ENCODE data around the gene ASCC3.
"Not testable (repeated sequence)": the region's sequence is repeated elsewhere in the genome, so short reads cannot be mapped to it uniquely, and the experiment has no call there.

ASCC3 gene

DNA sequence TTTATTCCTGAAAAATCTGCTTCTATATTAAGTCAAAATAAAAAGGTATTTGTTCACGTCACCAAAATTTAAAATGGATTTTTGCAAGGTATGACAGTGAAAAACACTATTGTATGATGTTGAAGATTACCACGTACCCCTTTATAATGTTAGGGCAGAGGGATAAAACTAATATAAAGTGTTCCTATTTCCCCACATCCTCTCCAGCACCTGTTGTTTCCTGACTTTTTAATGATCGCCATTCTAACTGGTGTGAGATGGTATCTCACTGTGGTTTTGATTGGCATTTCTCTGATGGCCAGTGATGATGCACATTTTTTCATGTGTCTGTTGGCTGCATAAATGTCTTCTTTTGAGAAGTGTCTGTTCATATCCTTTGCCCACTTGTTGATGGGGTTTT, 240.0 kb downstream of the ASCC3 start:
- H3K4me3 ChIP-seq (ENCODE audit: low read depth in 1 of 2, low read length in 2 of 2); H3K9me3 ChIP-seq (ENCODE audit: control insufficient read depth in 1 of 2, low read length in 2 of 2); H3K27me3 ChIP-seq (ENCODE audit: control insufficient read depth in 1 of 2, insufficient read depth in 2 of 2, low read length in 2 of 2); H3K27ac ChIP-seq (ENCODE audit: low read depth, low read length); H3K4me1 ChIP-seq (ENCODE audit: control insufficient read depth in 1 of 2, insufficient read depth in 2 of 2, low read length in 2 of 2); H3K9ac ChIP-seq (ENCODE audit: low read depth in 1 of 2, low read length in 2 of 2): not testable (repeated sequence)
- peaks cover 17 to 31% of the 10 kb centered on the region in 2 donors for H3K36me3 ChIP-seq (ENCODE audit: control insufficient read depth in 1 of 2, insufficient read depth in 2 of 2, low read length in 2 of 2)

DNA sequence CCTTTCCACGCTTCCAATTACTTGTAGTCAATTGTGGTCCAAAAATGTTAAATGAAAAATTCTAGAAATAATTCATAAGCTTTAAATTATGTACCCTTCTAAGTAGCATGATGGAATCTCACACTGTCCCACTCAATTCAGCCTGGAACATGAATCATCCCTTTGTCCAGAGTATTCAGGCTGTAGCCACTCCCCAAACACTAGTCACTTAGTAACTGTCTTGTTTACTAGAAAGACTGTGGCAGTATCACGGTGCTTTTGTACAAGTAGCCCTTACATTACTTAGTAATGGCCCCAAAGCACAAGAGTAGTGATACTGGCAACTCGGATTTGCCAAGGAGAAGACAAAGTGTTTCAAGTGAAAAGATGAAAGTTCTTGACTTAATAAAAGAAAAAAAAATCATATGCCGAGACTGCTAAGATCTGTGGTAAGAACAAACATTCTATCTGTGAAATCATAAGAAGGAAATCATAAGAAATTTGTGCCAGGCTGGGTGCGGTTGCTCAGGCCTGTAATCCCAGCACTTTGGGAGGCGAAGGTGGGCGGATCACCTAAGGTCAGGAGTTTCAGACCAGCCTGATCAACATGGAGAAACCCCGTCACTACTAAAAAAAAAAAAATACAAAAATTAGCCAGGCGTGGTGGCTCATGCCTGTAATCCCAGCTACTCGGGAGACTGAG, 247.9 kb downstream of the ASCC3 start:
- Histone ChIP-seq H3K9me3 (ENCODE audit: control insufficient read depth in 1 of 2, low read length in 2 of 2) (no peaks in the 10 kb centered on the region), H3K27me3 (ENCODE audit: control insufficient read depth in 1 of 2, insufficient read depth in 2 of 2, low read length in 2 of 2) (no peaks in the 10 kb centered on the region), H3K27ac (ENCODE audit: low read depth, low read length) (no peak overlapping the region), H3K36me3 (ENCODE audit: control insufficient read depth in 1 of 2, insufficient read depth in 2 of 2, low read length in 2 of 2) (peaks cover 4 to 18% of the 10 kb centered on the region in 2 donors), H3K9ac (ENCODE audit: low read depth in 1 of 2, low read length in 2 of 2) (no peak overlapping the region), H3K4me3 (ENCODE audit: low read depth in 1 of 2, low read length in 2 of 2) (no peak overlapping the region), H3K4me1 (ENCODE audit: control insufficient read depth in 1 of 2, insufficient read depth in 2 of 2, low read length in 2 of 2) (no peaks in the 10 kb centered on the region)

DNA sequence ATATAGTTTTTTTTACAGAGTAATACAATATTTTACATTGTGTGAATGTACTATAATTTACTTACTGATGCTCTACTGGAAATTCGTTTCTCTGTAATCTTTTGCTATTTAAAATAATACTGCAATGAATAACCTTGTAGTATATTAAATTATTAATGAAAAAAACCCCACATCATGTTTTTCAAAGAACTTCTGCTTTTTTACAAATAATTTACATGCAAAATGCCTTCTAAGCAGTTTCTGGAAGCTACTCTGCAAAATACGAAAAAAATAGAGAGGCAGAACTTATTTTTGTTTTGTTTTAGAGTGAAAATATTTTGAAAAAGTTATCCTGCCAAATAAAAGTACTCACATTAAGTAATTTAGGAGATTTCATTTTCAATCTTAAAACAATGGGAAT, 250.6 kb downstream of the ASCC3 start:
- Histone ChIP-seq H3K4me3 (ENCODE audit: low read depth in 1 of 2, low read length in 2 of 2) (no peak overlapping the region), H3K4me1 (ENCODE audit: control insufficient read depth in 1 of 2, insufficient read depth in 2 of 2, low read length in 2 of 2) (no peaks in the 10 kb centered on the region), H3K9me3 (ENCODE audit: control insufficient read depth in 1 of 2, low read length in 2 of 2) (no peaks in the 10 kb centered on the region), H3K27ac (ENCODE audit: low read depth, low read length) (no peak overlapping the region), H3K27me3 (ENCODE audit: control insufficient read depth in 1 of 2, insufficient read depth in 2 of 2, low read length in 2 of 2) (no peaks in the 10 kb centered on the region), H3K36me3 (ENCODE audit: control insufficient read depth in 1 of 2, insufficient read depth in 2 of 2, low read length in 2 of 2) (peaks cover under 1 to 5% of the 10 kb centered on the region in 2 donors), H3K9ac (ENCODE audit: low read depth in 1 of 2, low read length in 2 of 2) (no peak overlapping the region)

DNA sequence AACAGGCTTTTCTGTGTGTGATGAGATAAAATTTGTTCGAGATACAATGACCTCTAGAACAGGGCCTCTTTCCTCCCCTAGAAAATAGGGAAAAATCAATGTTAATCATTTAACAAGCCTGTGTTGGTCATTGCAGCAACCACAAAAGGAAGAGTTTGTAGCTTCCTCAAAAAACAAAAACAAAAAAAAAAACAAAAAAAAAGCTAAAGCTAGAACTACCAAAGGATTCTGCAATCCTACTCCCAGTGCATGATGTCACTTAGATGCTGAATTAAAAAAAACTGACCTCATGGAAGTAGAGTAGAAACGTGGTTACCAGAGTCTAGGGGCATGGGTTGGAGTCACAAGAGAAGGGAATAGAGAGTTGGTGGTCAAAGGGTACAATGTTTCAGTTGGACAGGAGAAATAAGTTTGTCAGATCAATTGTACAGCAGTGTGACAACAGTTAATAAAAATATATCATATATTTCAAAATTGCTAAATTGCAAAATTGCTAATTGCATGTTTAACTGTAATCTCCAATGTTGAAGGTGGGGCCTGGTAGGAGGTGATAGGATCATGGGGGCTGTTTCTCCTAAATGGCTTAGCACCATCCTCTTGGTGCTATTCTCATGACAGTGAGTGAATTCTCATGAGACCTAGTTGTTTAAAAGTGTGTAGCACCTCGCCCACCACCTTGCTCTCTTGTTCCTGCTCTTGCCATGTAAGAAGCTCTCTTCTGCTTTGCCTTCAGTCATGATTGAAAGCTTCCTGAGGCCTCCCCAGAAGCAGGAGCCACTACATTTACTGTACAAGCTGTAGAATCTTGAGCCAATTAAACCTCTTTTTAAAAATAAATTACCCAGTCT, 253.0 kb downstream of the ASCC3 start:
- H3K9me3 ChIP-seq (ENCODE audit: control insufficient read depth in 1 of 2, low read length in 2 of 2), result no peaks in the 10 kb centered on the region
- H3K36me3 ChIP-seq (ENCODE audit: control insufficient read depth in 1 of 2, insufficient read depth in 2 of 2, low read length in 2 of 2), result peaks cover 7 to 12% of the 10 kb centered on the region in 2 donors
- H3K27me3 ChIP-seq (ENCODE audit: control insufficient read depth in 1 of 2, insufficient read depth in 2 of 2, low read length in 2 of 2), result no peaks in the 10 kb centered on the region
- H3K9ac ChIP-seq (ENCODE audit: low read depth in 1 of 2, low read length in 2 of 2), result no peak overlapping the region
- no peak overlapping the region for H3K4me3 ChIP-seq (ENCODE audit: low read depth in 1 of 2, low read length in 2 of 2)
- H3K27ac ChIP-seq (ENCODE audit: low read depth, low read length), result no peak overlapping the region
- no peaks in the 10 kb centered on the region for H3K4me1 ChIP-seq (ENCODE audit: control insufficient read depth in 1 of 2, insufficient read depth in 2 of 2, low read length in 2 of 2)

DNA sequence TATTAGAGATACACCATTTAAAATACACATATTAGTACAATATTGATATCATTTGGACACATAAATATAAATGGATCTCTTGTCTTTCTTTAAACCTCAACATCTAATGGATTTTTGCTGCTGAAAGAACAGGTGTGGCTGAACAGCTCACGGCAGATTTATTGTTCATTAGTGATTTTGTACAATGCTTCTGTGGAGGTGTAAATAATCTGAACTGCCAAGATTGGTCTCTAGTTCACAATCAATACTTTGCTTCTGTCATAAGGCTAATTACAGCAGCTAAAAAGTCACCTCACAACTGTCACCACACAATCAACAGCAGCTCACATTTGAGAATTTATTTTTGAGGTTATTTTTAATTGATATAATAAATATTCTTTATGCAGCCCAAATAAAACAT, 254.4 kb downstream of the ASCC3 start:
- Histone ChIP-seq H3K36me3 (ENCODE audit: control insufficient read depth in 1 of 2, insufficient read depth in 2 of 2, low read length in 2 of 2) (peaks cover 11 to 16% of the 10 kb centered on the region in 2 donors), H3K4me1 (ENCODE audit: control insufficient read depth in 1 of 2, insufficient read depth in 2 of 2, low read length in 2 of 2) (no peaks in the 10 kb centered on the region), H3K27ac (ENCODE audit: low read depth, low read length) (no peak overlapping the region), H3K9me3 (ENCODE audit: control insufficient read depth in 1 of 2, low read length in 2 of 2) (peaks cover 0 to 4% of the 10 kb centered on the region in 2 donors), H3K9ac (ENCODE audit: low read depth in 1 of 2, low read length in 2 of 2) (no peak overlapping the region), H3K4me3 (ENCODE audit: low read depth in 1 of 2, low read length in 2 of 2) (no peak overlapping the region), H3K27me3 (ENCODE audit: control insufficient read depth in 1 of 2, insufficient read depth in 2 of 2, low read length in 2 of 2) (no peaks in the 10 kb centered on the region)

DNA sequence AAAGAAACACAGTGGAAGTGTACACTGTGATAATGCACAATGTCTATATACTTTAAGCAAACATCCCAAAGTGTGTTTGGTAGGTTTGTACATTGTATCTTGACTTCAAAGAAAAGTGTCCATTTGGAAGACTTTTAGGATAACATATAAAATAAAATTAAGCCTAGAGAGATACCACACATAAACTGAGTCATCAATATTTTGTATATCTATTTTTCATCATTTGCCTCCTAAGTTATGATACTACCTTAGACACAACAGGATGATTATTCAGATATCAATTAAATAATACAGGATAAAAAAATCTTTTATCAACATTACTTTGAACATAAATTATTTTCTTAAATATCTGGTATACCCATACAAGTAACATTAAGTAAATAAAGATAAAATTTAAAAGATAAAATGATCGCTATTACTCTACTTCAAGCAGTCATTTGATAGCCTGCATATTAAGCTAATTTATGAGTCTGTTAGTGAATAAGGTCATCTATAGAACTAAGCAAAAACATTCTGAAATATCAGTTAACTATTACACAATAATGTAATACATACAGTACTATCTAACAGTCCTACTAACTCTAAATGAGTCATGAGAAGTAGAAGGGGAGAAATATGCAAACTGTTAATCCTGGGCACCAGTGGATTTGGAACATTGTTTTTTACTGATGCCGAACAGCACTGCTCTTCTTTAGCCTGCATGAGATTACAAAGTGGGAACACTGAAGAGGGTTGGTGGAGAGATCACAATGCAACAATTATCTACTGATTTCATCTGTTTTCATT, 258.0 kb downstream of the ASCC3 start:
- H3K27ac ChIP-seq (ENCODE audit: low read depth, low read length), result no peak overlapping the region
- H3K4me1 ChIP-seq (ENCODE audit: control insufficient read depth in 1 of 2, insufficient read depth in 2 of 2, low read length in 2 of 2), result no peaks in the 10 kb centered on the region
- H3K9me3 ChIP-seq (ENCODE audit: control insufficient read depth in 1 of 2, low read length in 2 of 2), result peaks cover 0 to 4% of the 10 kb centered on the region in 2 donors
- no peaks in the 10 kb centered on the region for H3K27me3 ChIP-seq (ENCODE audit: control insufficient read depth in 1 of 2, insufficient read depth in 2 of 2, low read length in 2 of 2)
- no peak overlapping the region for H3K4me3 ChIP-seq (ENCODE audit: low read depth in 1 of 2, low read length in 2 of 2)
- H3K9ac ChIP-seq (ENCODE audit: low read depth in 1 of 2, low read length in 2 of 2), result no peak overlapping the region
- peaks cover 15 to 16% of the 10 kb centered on the region in 2 donors for H3K36me3 ChIP-seq (ENCODE audit: control insufficient read depth in 1 of 2, insufficient read depth in 2 of 2, low read length in 2 of 2)

GRCh38 chr6:100620085-100620840, 260.9 kb downstream of the ASCC3 start:
- Histone ChIP-seq H3K27ac (ENCODE audit: low read depth, low read length) (no peak overlapping the region), H3K4me1 (ENCODE audit: control insufficient read depth in 1 of 2, insufficient read depth in 2 of 2, low read length in 2 of 2) (no peaks in the 10 kb centered on the region), H3K9me3 (ENCODE audit: control insufficient read depth in 1 of 2, low read length in 2 of 2) (peaks cover 0 to 4% of the 10 kb centered on the region in 2 donors), H3K27me3 (ENCODE audit: control insufficient read depth in 1 of 2, insufficient read depth in 2 of 2, low read length in 2 of 2) (no peaks in the 10 kb centered on the region), H3K4me3 (ENCODE audit: low read depth in 1 of 2, low read length in 2 of 2) (no peak overlapping the region), H3K9ac (ENCODE audit: low read depth in 1 of 2, low read length in 2 of 2) (no peak overlapping the region), H3K36me3 (ENCODE audit: control insufficient read depth in 1 of 2, insufficient read depth in 2 of 2, low read length in 2 of 2) (peaks cover 11 to 12% of the 10 kb centered on the region in 2 donors)

DNA sequence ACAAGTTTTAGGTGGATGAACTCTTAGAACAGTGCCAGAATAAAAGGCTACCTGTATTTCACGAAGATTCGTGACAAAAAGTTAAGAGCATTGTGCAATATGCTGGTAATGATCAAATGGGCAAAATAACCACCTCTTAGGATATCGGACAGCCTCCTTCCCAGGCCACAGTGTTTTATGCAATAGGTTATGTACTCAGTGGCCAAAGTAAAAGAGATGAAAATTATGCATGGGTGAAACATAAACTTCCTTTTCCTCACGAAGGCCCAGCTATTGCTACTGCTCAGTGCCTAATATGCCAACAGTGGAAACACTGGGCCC, 262.8 kb downstream of the ASCC3 start:
- no peak overlapping the region for H3K9ac ChIP-seq (ENCODE audit: low read depth in 1 of 2, low read length in 2 of 2)
- no peak overlapping the region for H3K27ac ChIP-seq (ENCODE audit: low read depth, low read length)
- peaks cover 5 to 9% of the 10 kb centered on the region in 2 donors for H3K36me3 ChIP-seq (ENCODE audit: control insufficient read depth in 1 of 2, insufficient read depth in 2 of 2, low read length in 2 of 2)
- H3K27me3 ChIP-seq (ENCODE audit: control insufficient read depth in 1 of 2, insufficient read depth in 2 of 2, low read length in 2 of 2), result no peaks in the 10 kb centered on the region
- H3K9me3 ChIP-seq (ENCODE audit: control insufficient read depth in 1 of 2, low read length in 2 of 2), result peaks cover 0 to 4% of the 10 kb centered on the region in 2 donors
- no peak overlapping the region for H3K4me3 ChIP-seq (ENCODE audit: low read depth in 1 of 2, low read length in 2 of 2)
- no peaks in the 10 kb centered on the region for H3K4me1 ChIP-seq (ENCODE audit: control insufficient read depth in 1 of 2, insufficient read depth in 2 of 2, low read length in 2 of 2)

DNA sequence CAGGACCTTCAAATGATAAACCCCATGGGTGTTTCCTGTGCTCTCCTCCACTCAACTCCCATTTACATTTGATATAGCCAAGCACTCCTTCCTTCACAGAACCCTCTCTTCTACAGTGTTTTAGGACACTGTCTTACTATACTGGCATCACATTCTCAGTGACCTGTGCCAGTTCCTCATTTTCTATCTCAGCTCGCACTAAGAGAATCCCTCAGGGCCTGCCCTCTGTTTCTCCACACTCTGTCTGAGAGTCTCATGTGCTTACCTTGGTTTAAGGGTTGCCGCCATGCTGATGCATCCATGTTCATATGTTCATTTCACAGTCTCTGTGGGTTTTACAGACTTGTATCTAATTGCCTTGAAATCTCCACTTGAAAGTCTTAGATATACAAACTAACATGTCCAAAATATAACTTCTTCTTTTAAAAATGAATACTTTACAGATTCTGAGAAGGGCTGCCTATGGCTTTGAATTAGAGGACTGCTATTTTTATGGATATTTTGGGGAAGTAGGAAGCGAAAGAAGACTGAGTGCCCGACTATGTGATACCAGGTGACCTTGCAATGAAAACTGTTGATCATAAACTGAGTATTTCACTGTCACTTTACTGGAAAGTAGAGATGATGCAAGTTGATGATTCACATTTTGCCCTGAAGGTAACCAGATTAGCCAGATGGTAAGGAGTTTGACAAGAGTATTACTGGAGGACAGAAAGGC, 263.3 kb downstream of the ASCC3 start:
- Histone ChIP-seq H3K4me1 (ENCODE audit: control insufficient read depth in 1 of 2, insufficient read depth in 2 of 2, low read length in 2 of 2) (no peaks in the 10 kb centered on the region), H3K27me3 (ENCODE audit: control insufficient read depth in 1 of 2, insufficient read depth in 2 of 2, low read length in 2 of 2) (no peaks in the 10 kb centered on the region), H3K9ac (ENCODE audit: low read depth in 1 of 2, low read length in 2 of 2) (no peak overlapping the region), H3K36me3 (ENCODE audit: control insufficient read depth in 1 of 2, insufficient read depth in 2 of 2, low read length in 2 of 2) (peaks cover 3 to 8% of the 10 kb centered on the region in 2 donors), H3K4me3 (ENCODE audit: low read depth in 1 of 2, low read length in 2 of 2) (no peak overlapping the region), H3K9me3 (ENCODE audit: control insufficient read depth in 1 of 2, low read length in 2 of 2) (peaks cover 0 to 4% of the 10 kb centered on the region in 2 donors), H3K27ac (ENCODE audit: low read depth, low read length) (no peak overlapping the region)

Measured in duodenal mucosa (tissue), 2 donors.